ENCODE data around the gene SASH1.

Gene SASH1

GRCh38 chr6:148455225-148455624 is 112.6 kb downstream of the SASH1 start:
- TF ChIP-seq, protein P1, sequence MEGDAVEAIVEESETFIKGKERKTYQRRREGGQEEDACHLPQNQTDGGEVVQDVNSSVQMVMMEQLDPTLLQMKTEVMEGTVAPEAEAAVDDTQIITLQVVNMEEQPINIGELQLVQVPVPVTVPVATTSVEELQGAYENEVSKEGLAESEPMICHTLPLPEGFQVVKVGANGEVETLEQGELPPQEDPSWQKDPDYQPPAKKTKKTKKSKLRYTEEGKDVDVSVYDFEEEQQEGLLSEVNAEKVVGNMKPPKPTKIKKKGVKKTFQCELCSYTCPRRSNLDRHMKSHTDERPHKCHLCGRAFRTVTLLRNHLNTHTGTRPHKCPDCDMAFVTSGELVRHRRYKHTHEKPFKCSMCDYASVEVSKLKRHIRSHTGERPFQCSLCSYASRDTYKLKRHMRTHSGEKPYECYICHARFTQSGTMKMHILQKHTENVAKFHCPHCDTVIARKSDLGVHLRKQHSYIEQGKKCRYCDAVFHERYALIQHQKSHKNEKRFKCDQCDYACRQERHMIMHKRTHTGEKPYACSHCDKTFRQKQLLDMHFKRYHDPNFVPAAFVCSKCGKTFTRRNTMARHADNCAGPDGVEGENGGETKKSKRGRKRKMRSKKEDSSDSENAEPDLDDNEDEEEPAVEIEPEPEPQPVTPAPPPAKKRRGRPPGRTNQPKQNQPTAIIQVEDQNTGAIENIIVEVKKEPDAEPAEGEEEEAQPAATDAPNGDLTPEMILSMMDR (IDR thresholded peaks at IDR 0.05): no peak
- H3K27ac ChIP-seq: no peak overlapping the region
- no peaks in the 10 kb centered on the region for H3K9me3 ChIP-seq
- no peaks in the 10 kb centered on the region for H3K27me3 ChIP-seq
- intact Hi-C loops (cut with DNase I; ENCODE audit: low total_unique reads): loop anchor here (10.0 kb wide), 1 partner anchor 200 kb away; no protein-coding TSS in a partner anchor
- H3K4me1 ChIP-seq: no peaks in the 10 kb centered on the region
- peaks cover 0 to 12% (median 5%) of the 10 kb centered on the region in 3 donors for H3K36me3 ChIP-seq
- DNase-seq: no peak
- no peak overlapping the region for H3K4me3 ChIP-seq

GRCh38 chr6:148455674-148456558 is 113.3 kb downstream of the SASH1 start:
- no peak overlapping the region for H3K27ac ChIP-seq
- no peaks in the 10 kb centered on the region for H3K4me1 ChIP-seq
- no peaks in the 10 kb centered on the region for H3K27me3 ChIP-seq
- H3K36me3 ChIP-seq: peaks cover 0 to 12% (median 5%) of the 10 kb centered on the region in 3 donors
- intact Hi-C loops (cut with DNase I; ENCODE audit: low total_unique reads): loop anchor here (10.0 kb wide), 1 partner anchor 201 kb away; no protein-coding TSS in a partner anchor
- H3K9me3 ChIP-seq: no peaks in the 10 kb centered on the region
- no peak overlapping the region for H3K4me3 ChIP-seq
- no peak for DNase-seq
- TF ChIP-seq, protein P1 (IDR thresholded peaks at IDR 0.05): no peak

DNA sequence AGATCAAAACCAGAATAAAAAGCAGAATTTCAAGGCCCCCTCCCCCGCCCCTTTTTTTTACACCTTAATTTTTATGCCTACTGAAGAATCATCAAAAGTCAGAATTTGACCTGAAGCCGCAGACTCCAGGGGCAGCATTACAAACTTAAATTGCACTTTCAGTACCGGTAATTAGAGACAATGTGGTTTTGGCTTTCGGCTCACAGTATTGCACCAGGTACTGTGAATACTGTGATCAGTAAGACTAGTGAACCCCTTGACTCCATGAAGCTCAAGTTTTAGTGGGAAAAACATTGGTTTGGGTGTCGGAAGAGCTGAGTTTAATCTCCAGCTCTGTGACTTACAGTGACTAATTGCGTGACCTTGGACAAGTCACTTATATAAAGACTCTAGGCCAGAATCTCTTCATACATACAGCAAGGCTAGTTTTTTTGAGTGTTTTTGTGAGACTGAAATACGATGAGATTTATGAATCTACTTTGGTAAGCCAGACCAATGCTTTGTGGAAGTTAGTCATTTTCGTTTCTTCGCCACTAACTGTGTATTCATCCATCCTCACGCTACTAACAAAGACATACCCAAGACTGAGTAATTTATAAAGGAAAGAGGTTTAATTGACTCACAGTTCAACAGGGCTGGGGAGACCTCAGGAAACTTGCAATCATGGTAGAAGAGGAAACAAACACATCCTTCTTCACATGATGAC is 114.7 kb downstream of the SASH1 start:
- intact Hi-C loops (cut with DNase I; ENCODE audit: low total_unique reads): loop anchor here (10.0 kb wide), 1 partner anchor 202 kb away; no protein-coding TSS in a partner anchor
- no peak for DNase-seq
- TF ChIP-seq, protein P1 (IDR thresholded peaks at IDR 0.05): no peak
- Histone ChIP-seq H3K27ac (no peak overlapping the region), H3K27me3 (no peaks in the 10 kb centered on the region), H3K9me3 (no peaks in the 10 kb centered on the region), H3K36me3 (peaks cover 0 to 12% (median 5%) of the 10 kb centered on the region in 3 donors), H3K4me3 (no peak overlapping the region), H3K4me1 (peaks cover 0 to 11% (median 0%) of the 10 kb centered on the region in 4 donors)

DNA sequence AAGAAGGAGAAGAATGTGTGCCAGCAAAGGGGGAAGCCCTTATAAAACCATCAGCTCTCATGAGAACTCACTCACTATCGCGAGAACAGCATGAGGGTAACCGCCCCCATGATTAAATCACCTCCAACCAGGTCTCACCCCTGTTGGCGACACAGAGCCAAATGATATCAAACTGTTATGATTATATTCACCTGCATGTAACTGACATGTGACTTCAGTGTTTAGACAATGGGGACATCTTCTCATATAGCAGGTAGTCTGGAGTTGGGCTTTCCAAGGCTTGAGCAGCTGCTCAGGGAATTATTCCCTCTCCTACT is 115.2 kb downstream of the SASH1 start:
- no peaks in the 10 kb centered on the region for H3K9me3 ChIP-seq
- H3K4me3 ChIP-seq: no peak overlapping the region
- DNase-seq: no peak
- H3K27me3 ChIP-seq: no peaks in the 10 kb centered on the region
- intact Hi-C loops (cut with DNase I; ENCODE audit: low total_unique reads): loop anchor here (10.0 kb wide), 1 partner anchor 203 kb away; no protein-coding TSS in a partner anchor
- H3K4me1 ChIP-seq: peaks cover 0 to 16% (median 0%) of the 10 kb centered on the region in 4 donors
- H3K36me3 ChIP-seq: peaks cover 0 to 12% (median 5%) of the 10 kb centered on the region in 3 donors
- no peak overlapping the region for H3K27ac ChIP-seq
- TF ChIP-seq, protein P1 (IDR thresholded peaks at IDR 0.05): no peak

DNA sequence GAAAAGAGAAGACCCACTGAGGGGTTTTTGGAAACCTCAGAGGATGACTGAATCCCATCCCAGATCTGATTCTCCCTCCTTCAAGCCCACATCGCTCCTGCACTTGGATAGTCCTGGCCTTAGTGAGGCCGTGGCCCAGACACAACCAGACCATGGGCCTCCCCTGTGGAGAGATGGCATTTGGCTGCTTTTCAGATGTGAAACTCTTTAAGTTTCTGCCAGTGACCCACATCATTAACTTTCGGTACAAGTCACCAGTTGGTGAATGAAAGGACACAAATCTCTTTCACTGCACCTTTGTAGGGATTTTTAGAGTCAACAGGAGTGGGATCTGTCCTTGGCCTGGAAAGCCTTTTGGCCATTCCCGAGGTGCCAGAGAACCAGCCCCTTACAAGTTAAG is 116.6 kb downstream of the SASH1 start:
- Histone ChIP-seq H3K36me3 (peaks cover 0 to 7% (median 0%) of the 10 kb centered on the region in 3 donors), H3K27me3 (no peaks in the 10 kb centered on the region), H3K9me3 (no peaks in the 10 kb centered on the region), H3K4me3 (no peak overlapping the region), H3K27ac (no peak overlapping the region), H3K4me1 (peaks cover 0 to 24% (median 0%) of the 10 kb centered on the region in 4 donors)
- no peak for DNase-seq
- TF ChIP-seq, protein P1 (IDR thresholded peaks at IDR 0.05): no peak
- intact Hi-C loops (cut with DNase I; ENCODE audit: low total_unique reads): loop anchor here (10.0 kb wide), 1 partner anchor 204 kb away; no protein-coding TSS in a partner anchor

Measured in tibial artery (tissue), 4 donors.